SK-N-SH (cell line): ENCODE measurements around the gene TYSND1.

Source experiments
- EP300 ChIP-seq, 2 experiments: IDR thresholded peaks; 2 replicates each; pipeline versions ENCODE4 v1.4.0 to v1.6.1; 2012; ENCODE audit warnings: borderline replicate concordance in 1 of 2, low read depth in 1 of 2, low read length in 1 of 2
- FOXJ3 ChIP-seq: sonication (generic); formaldehyde crosslinking; IDR thresholded peaks from 2 replicates; pipeline ENCODE4 v1.5.1; 2020; ENCODE audit warnings: mild to moderate bottlenecking, missing genetic modification reagents
- FOXM1 ChIP-seq: IDR thresholded peaks from 2 replicates; pipeline ENCODE4 v1.4.0; 2012; ENCODE audit warnings: low read depth, mild to moderate bottlenecking
- JUND ChIP-seq: IDR thresholded peaks from 2 replicates; pipeline ENCODE4 v1.4.0; 2012
- MXI1 ChIP-seq: IDR thresholded peaks from 2 replicates; pipeline ENCODE4 v1.6.1; 2012; ENCODE audit warnings: mild to moderate bottlenecking, low read depth, low read length, improper control_type of control experiment
- NFIC ChIP-seq: IDR thresholded peaks from 2 replicates; pipeline ENCODE4 v1.4.0; 2012; ENCODE audit warnings: borderline replicate concordance
- NRF1 ChIP-seq: IDR thresholded peaks from 2 replicates; pipeline ENCODE4 v1.6.1; 2012; ENCODE audit warnings: low read depth, mild to moderate bottlenecking, low read length
- RAD21 ChIP-seq: IDR thresholded peaks from 2 replicates; pipeline ENCODE4 v1.6.1; 2012; ENCODE audit warnings: mild to moderate bottlenecking, low read length
- RCOR1 ChIP-seq: fragments of 150-350 bp; IDR thresholded peaks from 2 replicates; pipeline ENCODE4 v1.6.1; 2017; ENCODE audit warnings: antibody characterized with exemption, low read length
- SMC3 ChIP-seq: IDR thresholded peaks from 2 replicates; pipeline ENCODE4 v1.6.1; 2012; ENCODE audit warnings: low read depth, low read length, improper control_type of control experiment
- TAF1 ChIP-seq: IDR thresholded peaks from 2 replicates; pipeline ENCODE4 v1.6.1; 2012; ENCODE audit warnings: low read depth, mild to moderate bottlenecking, low read length, moderate library complexity, borderline replicate concordance
- TF ChIP-seq, protein P1 (sequence below): fragments of 200-600 bp; sonication (generic); IDR thresholded peaks from 2 replicates; pipeline ENCODE4 v1.6.1; 2017; ENCODE audit warnings: antibody characterized with exemption, mild to moderate bottlenecking, moderate library complexity
- TF ChIP-seq, protein P2 (sequence below): IDR thresholded peaks from 2 replicates; pipeline ENCODE4 v1.4.0; 2012; ENCODE audit warnings: low read depth
- TF ChIP-seq, protein P3 (sequence below): fragments of 150-350 bp; IDR thresholded peaks from 2 replicates; pipeline ENCODE4 v1.6.1; 2017; ENCODE audit warnings: antibody characterized with exemption, low read length, low read depth, borderline replicate concordance

DNA sequence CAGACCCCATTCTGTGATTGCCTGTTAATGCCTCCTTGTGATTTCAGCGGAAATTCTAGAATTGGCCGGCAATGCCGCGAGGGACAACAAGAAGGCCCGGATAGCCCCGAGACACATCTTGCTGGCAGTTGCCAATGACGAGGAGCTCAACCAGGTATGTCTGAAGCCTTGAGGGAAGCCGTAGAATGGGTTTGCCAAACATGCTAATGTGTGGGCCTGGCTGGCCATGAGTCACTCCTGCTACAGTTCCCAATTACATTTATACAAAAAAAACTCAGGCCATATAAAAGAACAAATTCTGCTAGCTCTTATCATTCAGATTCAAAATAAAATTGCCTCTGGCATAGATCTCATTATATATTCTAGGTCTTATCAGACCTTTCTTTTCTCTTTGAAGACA, 56.5 kb downstream of the TYSND1 start:
- TF ChIP-seq MXI1 (no peak), FOXM1 (no peak), RAD21 (no peak), EP300 (IDR thresholded peaks at IDR 0.05; ENCODE audit: borderline replicate concordance in 1 of 2, low read depth in 1 of 2, low read length in 1 of 2) (no peak), NFIC (no peak), TAF1 (no peak), NRF1 (no peak), FOXJ3 (no peak), JUND (no peak), RCOR1 (no peak), SMC3 (no peak)
- TF ChIP-seq, protein P1, sequence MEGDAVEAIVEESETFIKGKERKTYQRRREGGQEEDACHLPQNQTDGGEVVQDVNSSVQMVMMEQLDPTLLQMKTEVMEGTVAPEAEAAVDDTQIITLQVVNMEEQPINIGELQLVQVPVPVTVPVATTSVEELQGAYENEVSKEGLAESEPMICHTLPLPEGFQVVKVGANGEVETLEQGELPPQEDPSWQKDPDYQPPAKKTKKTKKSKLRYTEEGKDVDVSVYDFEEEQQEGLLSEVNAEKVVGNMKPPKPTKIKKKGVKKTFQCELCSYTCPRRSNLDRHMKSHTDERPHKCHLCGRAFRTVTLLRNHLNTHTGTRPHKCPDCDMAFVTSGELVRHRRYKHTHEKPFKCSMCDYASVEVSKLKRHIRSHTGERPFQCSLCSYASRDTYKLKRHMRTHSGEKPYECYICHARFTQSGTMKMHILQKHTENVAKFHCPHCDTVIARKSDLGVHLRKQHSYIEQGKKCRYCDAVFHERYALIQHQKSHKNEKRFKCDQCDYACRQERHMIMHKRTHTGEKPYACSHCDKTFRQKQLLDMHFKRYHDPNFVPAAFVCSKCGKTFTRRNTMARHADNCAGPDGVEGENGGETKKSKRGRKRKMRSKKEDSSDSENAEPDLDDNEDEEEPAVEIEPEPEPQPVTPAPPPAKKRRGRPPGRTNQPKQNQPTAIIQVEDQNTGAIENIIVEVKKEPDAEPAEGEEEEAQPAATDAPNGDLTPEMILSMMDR: no peak
- TF ChIP-seq, protein P2, sequence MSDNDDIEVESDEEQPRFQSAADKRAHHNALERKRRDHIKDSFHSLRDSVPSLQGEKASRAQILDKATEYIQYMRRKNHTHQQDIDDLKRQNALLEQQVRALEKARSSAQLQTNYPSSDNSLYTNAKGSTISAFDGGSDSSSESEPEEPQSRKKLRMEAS: no peak
- TF ChIP-seq, protein P3, sequence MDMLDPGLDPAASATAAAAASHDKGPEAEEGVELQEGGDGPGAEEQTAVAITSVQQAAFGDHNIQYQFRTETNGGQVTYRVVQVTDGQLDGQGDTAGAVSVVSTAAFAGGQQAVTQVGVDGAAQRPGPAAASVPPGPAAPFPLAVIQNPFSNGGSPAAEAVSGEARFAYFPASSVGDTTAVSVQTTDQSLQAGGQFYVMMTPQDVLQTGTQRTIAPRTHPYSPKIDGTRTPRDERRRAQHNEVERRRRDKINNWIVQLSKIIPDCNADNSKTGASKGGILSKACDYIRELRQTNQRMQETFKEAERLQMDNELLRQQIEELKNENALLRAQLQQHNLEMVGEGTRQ: no peak
